HEK293 (cell line): ENCODE measurements around the gene PRKAG2.

Experiments
- GLIS1 ChIP-seq: fragments of 450-650 bp; formaldehyde crosslinking; IDR thresholded peaks from 2 replicates; pipeline ENCODE4 v1.5.1; 2016; ENCODE audit warnings: missing biosample characterization, missing genetic modification characterization
- ZNF292 ChIP-seq: fragments of 450-650 bp; formaldehyde crosslinking; IDR thresholded peaks from 2 replicates; pipeline ENCODE4 v1.5.1; 2016; ENCODE audit warnings: low read depth, missing biosample characterization, missing genetic modification characterization, borderline replicate concordance
- ZNF366 ChIP-seq: fragments of 450-650 bp; formaldehyde crosslinking; conservative IDR thresholded peaks from 2 replicates; pipeline ENCODE4 v1.5.1; 2016; ENCODE audit warnings: missing biosample characterization, missing genetic modification characterization
- ZNF416 ChIP-seq: fragments of 450-650 bp; formaldehyde crosslinking; IDR thresholded peaks from 2 replicates; pipeline ENCODE4 v1.5.1; 2016; ENCODE audit warnings: missing biosample characterization, missing genetic modification characterization
- ZNF529 ChIP-seq: fragments of 450-650 bp; formaldehyde crosslinking; IDR thresholded peaks from 2 replicates; pipeline ENCODE4 v1.5.1; 2017; ENCODE audit warnings: missing genetic modification characterization, missing biosample characterization; ENCODE audit not compliant: insufficient replicate concordance
- ZNF776 ChIP-seq: fragments of 450-650 bp; formaldehyde crosslinking; IDR thresholded peaks from 2 replicates; pipeline ENCODE4 v1.5.0; 2017; ENCODE audit warnings: missing biosample characterization, missing genetic modification characterization, borderline replicate concordance
- TF ChIP-seq, protein P1 (sequence below): fragments of 450-650 bp; formaldehyde crosslinking; IDR thresholded peaks from 2 replicates; pipeline ENCODE4 v1.5.1; 2016; ENCODE audit warnings: missing biosample characterization, missing genetic modification characterization
- TF ChIP-seq, protein P2 (sequence below): fragments of 450-650 bp; formaldehyde crosslinking; IDR thresholded peaks from 2 replicates; pipeline ENCODE4 v1.5.1; 2016; ENCODE audit warnings: missing biosample characterization, missing genetic modification characterization
- TF ChIP-seq, protein P3 (sequence below): fragments of 450-650 bp; formaldehyde crosslinking; IDR thresholded peaks from 2 replicates; pipeline ENCODE4; 2016; ENCODE audit warnings: missing biosample characterization, missing genetic modification characterization
- TF ChIP-seq, protein P4 (sequence below): fragments of 450-650 bp; formaldehyde crosslinking; IDR thresholded peaks from 2 replicates; pipeline ENCODE4 v1.5.1; 2016; ENCODE audit warnings: missing biosample characterization, missing genetic modification characterization
- TF ChIP-seq, protein P5 (sequence below): fragments of 450-650 bp; formaldehyde crosslinking; IDR thresholded peaks from 2 replicates; pipeline ENCODE4 v1.5.1; 2016; ENCODE audit warnings: missing biosample characterization, missing genetic modification characterization
- TF ChIP-seq, protein P6 (sequence below): fragments of 450-650 bp; formaldehyde crosslinking; conservative IDR thresholded peaks from 2 replicates; pipeline ENCODE4 v1.5.1; 2016; ENCODE audit warnings: low read depth, missing biosample characterization, missing genetic modification characterization

DNA sequence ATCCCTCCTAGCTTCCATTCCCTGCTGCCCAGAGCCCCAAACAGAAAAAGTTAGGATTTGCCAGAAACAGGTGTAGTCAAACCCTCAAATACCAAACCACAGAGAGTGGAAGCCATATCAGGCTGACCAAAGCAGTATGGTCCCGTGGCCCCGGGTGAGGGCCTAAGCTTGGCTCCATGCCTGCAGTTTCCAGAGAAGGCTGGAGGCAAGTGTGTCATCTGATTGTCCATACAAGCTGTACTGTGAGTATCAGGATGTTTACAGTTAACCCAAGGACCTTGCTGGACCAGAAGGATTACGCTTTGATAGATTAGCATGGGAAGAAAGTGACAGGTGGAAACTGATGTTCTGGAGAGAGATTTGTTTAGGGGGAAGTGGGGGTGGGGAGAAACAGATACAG, 96.3 kb downstream of the PRKAG2 start:
- TF ChIP-seq, protein P1, sequence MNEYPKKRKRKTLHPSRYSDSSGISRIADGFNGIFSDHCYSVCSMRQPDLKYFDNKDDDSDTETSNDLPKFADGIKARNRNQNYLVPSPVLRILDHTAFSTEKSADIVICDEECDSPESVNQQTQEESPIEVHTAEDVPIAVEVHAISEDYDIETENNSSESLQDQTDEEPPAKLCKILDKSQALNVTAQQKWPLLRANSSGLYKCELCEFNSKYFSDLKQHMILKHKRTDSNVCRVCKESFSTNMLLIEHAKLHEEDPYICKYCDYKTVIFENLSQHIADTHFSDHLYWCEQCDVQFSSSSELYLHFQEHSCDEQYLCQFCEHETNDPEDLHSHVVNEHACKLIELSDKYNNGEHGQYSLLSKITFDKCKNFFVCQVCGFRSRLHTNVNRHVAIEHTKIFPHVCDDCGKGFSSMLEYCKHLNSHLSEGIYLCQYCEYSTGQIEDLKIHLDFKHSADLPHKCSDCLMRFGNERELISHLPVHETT (tag by site-specific recombination), result no peak
- TF ChIP-seq, protein P2, sequence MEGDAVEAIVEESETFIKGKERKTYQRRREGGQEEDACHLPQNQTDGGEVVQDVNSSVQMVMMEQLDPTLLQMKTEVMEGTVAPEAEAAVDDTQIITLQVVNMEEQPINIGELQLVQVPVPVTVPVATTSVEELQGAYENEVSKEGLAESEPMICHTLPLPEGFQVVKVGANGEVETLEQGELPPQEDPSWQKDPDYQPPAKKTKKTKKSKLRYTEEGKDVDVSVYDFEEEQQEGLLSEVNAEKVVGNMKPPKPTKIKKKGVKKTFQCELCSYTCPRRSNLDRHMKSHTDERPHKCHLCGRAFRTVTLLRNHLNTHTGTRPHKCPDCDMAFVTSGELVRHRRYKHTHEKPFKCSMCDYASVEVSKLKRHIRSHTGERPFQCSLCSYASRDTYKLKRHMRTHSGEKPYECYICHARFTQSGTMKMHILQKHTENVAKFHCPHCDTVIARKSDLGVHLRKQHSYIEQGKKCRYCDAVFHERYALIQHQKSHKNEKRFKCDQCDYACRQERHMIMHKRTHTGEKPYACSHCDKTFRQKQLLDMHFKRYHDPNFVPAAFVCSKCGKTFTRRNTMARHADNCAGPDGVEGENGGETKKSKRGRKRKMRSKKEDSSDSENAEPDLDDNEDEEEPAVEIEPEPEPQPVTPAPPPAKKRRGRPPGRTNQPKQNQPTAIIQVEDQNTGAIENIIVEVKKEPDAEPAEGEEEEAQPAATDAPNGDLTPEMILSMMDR (tag by site-specific recombination), result no peak
- TF ChIP-seq GLIS1 (tag by site-specific recombination) (no peak), ZNF292 (tag by site-specific recombination) (no peak), ZNF776 (tag by site-specific recombination) (no peak), ZNF416 (tag by site-specific recombination) (no peak), ZNF529 (tag by site-specific recombination) (no peak), ZNF366 (tag by site-specific recombination) (no peak)
- TF ChIP-seq, protein P3, sequence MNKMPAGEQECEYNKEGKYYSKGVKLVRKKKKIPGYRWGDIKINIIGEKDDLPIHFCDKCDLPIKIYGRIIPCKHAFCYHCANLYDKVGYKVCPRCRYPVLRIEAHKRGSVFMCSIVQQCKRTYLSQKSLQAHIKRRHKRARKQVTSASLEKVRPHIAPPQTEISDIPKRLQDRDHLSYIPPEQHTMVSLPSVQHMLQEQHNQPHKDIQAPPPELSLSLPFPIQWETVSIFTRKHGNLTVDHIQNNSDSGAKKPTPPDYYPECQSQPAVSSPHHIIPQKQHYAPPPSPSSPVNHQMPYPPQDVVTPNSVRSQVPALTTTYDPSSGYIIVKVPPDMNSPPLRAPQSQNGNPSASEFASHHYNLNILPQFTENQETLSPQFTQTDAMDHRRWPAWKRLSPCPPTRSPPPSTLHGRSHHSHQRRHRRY (tag by site-specific recombination), result no peak
- TF ChIP-seq, protein P4, sequence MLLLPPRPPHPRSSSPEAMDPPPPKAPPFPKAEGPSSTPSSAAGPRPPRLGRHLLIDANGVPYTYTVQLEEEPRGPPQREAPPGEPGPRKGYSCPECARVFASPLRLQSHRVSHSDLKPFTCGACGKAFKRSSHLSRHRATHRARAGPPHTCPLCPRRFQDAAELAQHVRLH (tag by site-specific recombination), result no peak
- TF ChIP-seq, protein P5, sequence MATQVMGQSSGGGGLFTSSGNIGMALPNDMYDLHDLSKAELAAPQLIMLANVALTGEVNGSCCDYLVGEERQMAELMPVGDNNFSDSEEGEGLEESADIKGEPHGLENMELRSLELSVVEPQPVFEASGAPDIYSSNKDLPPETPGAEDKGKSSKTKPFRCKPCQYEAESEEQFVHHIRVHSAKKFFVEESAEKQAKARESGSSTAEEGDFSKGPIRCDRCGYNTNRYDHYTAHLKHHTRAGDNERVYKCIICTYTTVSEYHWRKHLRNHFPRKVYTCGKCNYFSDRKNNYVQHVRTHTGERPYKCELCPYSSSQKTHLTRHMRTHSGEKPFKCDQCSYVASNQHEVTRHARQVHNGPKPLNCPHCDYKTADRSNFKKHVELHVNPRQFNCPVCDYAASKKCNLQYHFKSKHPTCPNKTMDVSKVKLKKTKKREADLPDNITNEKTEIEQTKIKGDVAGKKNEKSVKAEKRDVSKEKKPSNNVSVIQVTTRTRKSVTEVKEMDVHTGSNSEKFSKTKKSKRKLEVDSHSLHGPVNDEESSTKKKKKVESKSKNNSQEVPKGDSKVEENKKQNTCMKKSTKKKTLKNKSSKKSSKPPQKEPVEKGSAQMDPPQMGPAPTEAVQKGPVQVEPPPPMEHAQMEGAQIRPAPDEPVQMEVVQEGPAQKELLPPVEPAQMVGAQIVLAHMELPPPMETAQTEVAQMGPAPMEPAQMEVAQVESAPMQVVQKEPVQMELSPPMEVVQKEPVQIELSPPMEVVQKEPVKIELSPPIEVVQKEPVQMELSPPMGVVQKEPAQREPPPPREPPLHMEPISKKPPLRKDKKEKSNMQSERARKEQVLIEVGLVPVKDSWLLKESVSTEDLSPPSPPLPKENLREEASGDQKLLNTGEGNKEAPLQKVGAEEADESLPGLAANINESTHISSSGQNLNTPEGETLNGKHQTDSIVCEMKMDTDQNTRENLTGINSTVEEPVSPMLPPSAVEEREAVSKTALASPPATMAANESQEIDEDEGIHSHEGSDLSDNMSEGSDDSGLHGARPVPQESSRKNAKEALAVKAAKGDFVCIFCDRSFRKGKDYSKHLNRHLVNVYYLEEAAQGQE (tag by site-specific recombination), result no peak
- TF ChIP-seq, protein P6, sequence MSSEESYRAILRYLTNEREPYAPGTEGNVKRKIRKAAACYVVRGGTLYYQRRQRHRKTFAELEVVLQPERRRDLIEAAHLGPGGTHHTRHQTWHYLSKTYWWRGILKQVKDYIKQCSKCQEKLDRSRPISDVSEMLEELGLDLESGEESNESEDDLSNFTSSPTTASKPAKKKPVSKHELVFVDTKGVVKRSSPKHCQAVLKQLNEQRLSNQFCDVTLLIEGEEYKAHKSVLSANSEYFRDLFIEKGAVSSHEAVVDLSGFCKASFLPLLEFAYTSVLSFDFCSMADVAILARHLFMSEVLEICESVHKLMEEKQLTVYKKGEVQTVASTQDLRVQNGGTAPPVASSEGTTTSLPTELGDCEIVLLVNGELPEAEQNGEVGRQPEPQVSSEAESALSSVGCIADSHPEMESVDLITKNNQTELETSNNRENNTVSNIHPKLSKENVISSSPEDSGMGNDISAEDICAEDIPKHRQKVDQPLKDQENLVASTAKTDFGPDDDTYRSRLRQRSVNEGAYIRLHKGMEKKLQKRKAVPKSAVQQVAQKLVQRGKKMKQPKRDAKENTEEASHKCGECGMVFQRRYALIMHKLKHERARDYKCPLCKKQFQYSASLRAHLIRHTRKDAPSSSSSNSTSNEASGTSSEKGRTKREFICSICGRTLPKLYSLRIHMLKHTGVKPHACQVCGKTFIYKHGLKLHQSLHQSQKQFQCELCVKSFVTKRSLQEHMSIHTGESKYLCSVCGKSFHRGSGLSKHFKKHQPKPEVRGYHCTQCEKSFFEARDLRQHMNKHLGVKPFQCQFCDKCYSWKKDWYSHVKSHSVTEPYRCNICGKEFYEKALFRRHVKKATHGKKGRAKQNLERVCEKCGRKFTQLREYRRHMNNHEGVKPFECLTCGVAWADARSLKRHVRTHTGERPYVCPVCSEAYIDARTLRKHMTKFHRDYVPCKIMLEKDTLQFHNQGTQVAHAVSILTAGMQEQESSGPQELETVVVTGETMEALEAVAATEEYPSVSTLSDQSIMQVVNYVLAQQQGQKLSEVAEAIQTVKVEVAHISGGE (tag by site-specific recombination), result no peak
